Body of pancreas (tissue), 4 donors: ENCODE data around the gene ZDHHC22.

Experiments used
- CTCF ChIP-seq, 7 experiments: fragments of 450-650 bp in 4 of 7; fragments of 200-600 bp in 3 of 7; sonication (generic) in 3 of 7; IDR thresholded peaks; one replicate each; pipeline ENCODE4 v1.5.1; 2016 to 2019; ENCODE audit warnings: antibody characterized with exemption in 7 of 7
- POLR2A ChIP-seq, 3 donors: fragments of 450-650 bp; IDR thresholded peaks; one replicate each; pipeline ENCODE4 v1.6.1; 2016; ENCODE audit warnings: antibody characterized with exemption in 3 of 3, mild to moderate bottlenecking in 2 of 3

- TF ChIP-seq CTCF (IDR thresholded peaks at IDR 0.05), result no peak
- TF ChIP-seq POLR2A (IDR thresholded peaks at IDR 0.05), result no peak
Observed at GRCh38 chr14:77187649-77188012, 46.0 kb upstream of the ZDHHC22 start.
